Stomach (tissue), 9 donors: ENCODE data around the gene SGMS1. TPM values are rescaled to one million over a fixed set of nuclear protein-coding genes. Genes with fewer than 3 reads are reported as not detected.
A peak's percentile ranks its signal among the peaks of the same experiment; 100 is the strongest.

ENCODE experiments used
- DNase-seq, 2 donors: peaks; one replicate each; pipeline versions ENCODE4 v3.0.0 to v3.0.0-alpha.2; 2013 to 2019
- H3K27ac ChIP-seq, 5 donors: fragments of 200-600 bp in 4 of 5; sonication (generic) in 4 of 5; one replicate each; pipeline ENCODE4 v1.5.1; 2013 to 2019; ENCODE audit warnings: mild to moderate bottlenecking in 1 of 5, moderate library complexity in 1 of 5
- H3K27me3 ChIP-seq, 3 donors: fragments of 200-600 bp; sonication (generic); one replicate each; pipeline ENCODE4 v1.5.1; 2017 to 2019; ENCODE audit warnings: mixed run types in 1 of 3
- H3K36me3 ChIP-seq, 4 donors: fragments of 200-600 bp; sonication (generic); 1 replicate in 3 of 4; 2 replicates in 1 of 4; pipeline ENCODE4 v1.5.1; 2016 to 2019
- H3K4me1 ChIP-seq, 4 donors: fragments of 200-600 bp; sonication (generic); one replicate each; pipeline ENCODE4 v1.5.1; 2016 to 2019
- H3K4me3 ChIP-seq, 4 donors: fragments of 200-600 bp; sonication (generic) in 3 of 4; one replicate each; pipeline ENCODE4 v1.5.1; 2016 to 2019; ENCODE audit warnings: mild to moderate bottlenecking in 1 of 4
- H3K9me3 ChIP-seq, 4 donors: fragments of 200-600 bp; sonication (generic); one replicate each; pipeline ENCODE4 v1.5.1; 2016 to 2019
- EP300 ChIP-seq: sonication (generic); formaldehyde crosslinking; IDR thresholded peaks from one replicate; pipeline ENCODE4 v1.6.1; 2017; ENCODE audit warnings: antibody characterized with exemption
- POLR2A ChIP-seq, 4 donors: fragments of 450-650 bp; IDR thresholded peaks; one replicate each; pipeline ENCODE4 v1.6.1; 2016; ENCODE audit warnings: antibody characterized with exemption in 4 of 4, control low read depth in 2 of 4, mild to moderate bottlenecking in 1 of 4, moderate library complexity in 1 of 4
- POLR2AphosphoS5 ChIP-seq, 3 donors: sonication (generic); formaldehyde crosslinking; IDR thresholded peaks; one replicate each; pipeline ENCODE4 v1.6.1; 2016; ENCODE audit warnings: antibody characterized with exemption in 3 of 3
- WGBS, 5 donors: extraction: QIAGEN DNeasy Blood & Tissue Kit in 3 of 5; methylation state at CpG; one replicate each; pipeline versions ENCODE4 v1.1.5 to v1.1.7; 2013 to 2018; 5-methylcytosine and 5-hydroxymethylcytosine counted together
- intact Hi-C: fragments of 100-400 bp; cut with DNase I; formaldehyde crosslinking; loops from one replicate; pipeline ENCODE4 v1.15.1; 2023; ENCODE audit warnings: low total_unique reads
- polyA plus RNA-seq, 3 donors: library from polyadenylated mRNA; stranded (reverse); fragments of 200-250 nt; gene quantifications; one replicate each; pipeline ENCODE4 v1.2.3, GENCODE V29; 2013
- total RNA-seq, 5 donors: library from RNA; depleted of rRNA; stranded (reverse); fragments of >200 nt; gene quantifications; one replicate each; pipeline versions ENCODE4 v1.1.0 to v1.2.3, GENCODE V29; 2014 to 2016
- TF ChIP-seq, protein P1 (sequence below), 7 experiments: fragments of 450-650 bp in 4 of 7; fragments of 200-600 bp in 3 of 7; sonication (generic) in 3 of 7; IDR thresholded peaks; one replicate each; pipeline ENCODE4 v1.5.1; 2016 to 2019; ENCODE audit warnings: antibody characterized with exemption in 7 of 7, control low read depth in 2 of 7, mild to moderate bottlenecking in 1 of 7
- donor health status: healthy with polysubstance abuse.
- donor health status: Bipolar disorder and iron deficiency.
- donor health status: healthy.

SGMS1 gene
- total and polyA plus RNA-seq, 8 donors, result 6.2 to 229 (median 49.6) TPM

DNA sequence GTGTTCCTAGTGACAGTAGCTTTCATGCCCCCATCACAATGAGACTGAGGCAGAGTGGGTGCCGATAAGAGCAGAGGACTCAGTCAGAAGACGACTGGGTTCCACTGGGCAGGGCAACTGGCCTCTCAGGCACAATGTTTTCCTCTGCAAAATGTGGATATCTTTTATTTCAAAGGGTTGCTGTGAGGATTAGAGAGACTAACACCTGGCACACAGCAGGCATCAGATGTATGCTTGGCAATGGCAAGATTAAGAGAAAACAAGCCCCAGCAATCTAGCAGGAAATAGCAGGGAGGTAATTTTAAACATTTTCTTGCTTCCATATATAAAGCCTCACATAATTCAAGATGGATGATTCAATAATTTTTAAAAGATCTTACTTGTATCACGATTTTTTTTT lies 28.0 kb downstream of the SGMS1 start:
- Histone ChIP-seq H3K4me1 (peaks cover 10 to 50% (median 29%) of the 10 kb centered on the region in 4 donors), H3K9me3 (no peaks in the 10 kb centered on the region), H3K27ac (peak overlapping the region in 1 of 5 donors; percentile 54), H3K27me3 (no peaks in the 10 kb centered on the region), H3K4me3 (no peak overlapping the region), H3K36me3 (no peaks in the 10 kb centered on the region)
- intact Hi-C loops, result no loop called here
- DNase-seq, result no peak
- TF ChIP-seq, protein P1, sequence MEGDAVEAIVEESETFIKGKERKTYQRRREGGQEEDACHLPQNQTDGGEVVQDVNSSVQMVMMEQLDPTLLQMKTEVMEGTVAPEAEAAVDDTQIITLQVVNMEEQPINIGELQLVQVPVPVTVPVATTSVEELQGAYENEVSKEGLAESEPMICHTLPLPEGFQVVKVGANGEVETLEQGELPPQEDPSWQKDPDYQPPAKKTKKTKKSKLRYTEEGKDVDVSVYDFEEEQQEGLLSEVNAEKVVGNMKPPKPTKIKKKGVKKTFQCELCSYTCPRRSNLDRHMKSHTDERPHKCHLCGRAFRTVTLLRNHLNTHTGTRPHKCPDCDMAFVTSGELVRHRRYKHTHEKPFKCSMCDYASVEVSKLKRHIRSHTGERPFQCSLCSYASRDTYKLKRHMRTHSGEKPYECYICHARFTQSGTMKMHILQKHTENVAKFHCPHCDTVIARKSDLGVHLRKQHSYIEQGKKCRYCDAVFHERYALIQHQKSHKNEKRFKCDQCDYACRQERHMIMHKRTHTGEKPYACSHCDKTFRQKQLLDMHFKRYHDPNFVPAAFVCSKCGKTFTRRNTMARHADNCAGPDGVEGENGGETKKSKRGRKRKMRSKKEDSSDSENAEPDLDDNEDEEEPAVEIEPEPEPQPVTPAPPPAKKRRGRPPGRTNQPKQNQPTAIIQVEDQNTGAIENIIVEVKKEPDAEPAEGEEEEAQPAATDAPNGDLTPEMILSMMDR (IDR thresholded peaks at IDR 0.05), result no peak
- TF ChIP-seq POLR2AphosphoS5 (IDR thresholded peaks at IDR 0.05) (no peak), POLR2A (IDR thresholded peaks at IDR 0.05) (no peak), EP300 (no peak)
- 75 to 84% (median 77%) methylated on average over 3 of the region's 3 CpGs for WGBS, 5 donors

- peaks cover 0 to 14% (median 12%) of the 10 kb centered on the region in 4 donors for H3K36me3 ChIP-seq
- intact Hi-C loops, result no loop called here
- TF ChIP-seq POLR2A (IDR thresholded peaks at IDR 0.05), result no peak
- no peak for TF ChIP-seq POLR2AphosphoS5 (IDR thresholded peaks at IDR 0.05)
- TF ChIP-seq EP300, result no peak
- TF ChIP-seq, protein P1 (IDR thresholded peaks at IDR 0.05), result no peak
- no peaks in the 10 kb centered on the region for H3K27me3 ChIP-seq
- no peak overlapping the region for H3K27ac ChIP-seq
- WGBS, 5 donors, result 74 to 83% (median 79%) methylated on average over 6 of the region's 6 CpGs
- no peaks in the 10 kb centered on the region for H3K9me3 ChIP-seq
- no peak for DNase-seq
- H3K4me1 ChIP-seq, result peaks cover 10 to 35% (median 23%) of the 10 kb centered on the region in 4 donors
- H3K4me3 ChIP-seq, result no peak overlapping the region
Observed at GRCh38 chr10:50593523-50594376, 30.0 kb downstream of the SGMS1 start.

GRCh38 chr10:50592961-50593418 lies 30.8 kb downstream of the SGMS1 start:
- no peak overlapping the region for H3K4me3 ChIP-seq
- intact Hi-C loops, result no loop called here
- no peaks in the 10 kb centered on the region for H3K27me3 ChIP-seq
- no peaks in the 10 kb centered on the region for H3K9me3 ChIP-seq
- H3K36me3 ChIP-seq, result peaks cover 0 to 21% (median 20%) of the 10 kb centered on the region in 4 donors
- DNase-seq, result no peak
- WGBS, 5 donors, result 89 to 97% (median 93%) methylated on average over 7 of the region's 7 CpGs
- no peak overlapping the region for H3K27ac ChIP-seq
- TF ChIP-seq POLR2A (IDR thresholded peaks at IDR 0.05) (no peak), EP300 (no peak), POLR2AphosphoS5 (IDR thresholded peaks at IDR 0.05) (no peak)
- TF ChIP-seq, protein P1 (IDR thresholded peaks at IDR 0.05), result no peak
- peaks cover 10 to 35% (median 22%) of the 10 kb centered on the region in 4 donors for H3K4me1 ChIP-seq

DNA sequence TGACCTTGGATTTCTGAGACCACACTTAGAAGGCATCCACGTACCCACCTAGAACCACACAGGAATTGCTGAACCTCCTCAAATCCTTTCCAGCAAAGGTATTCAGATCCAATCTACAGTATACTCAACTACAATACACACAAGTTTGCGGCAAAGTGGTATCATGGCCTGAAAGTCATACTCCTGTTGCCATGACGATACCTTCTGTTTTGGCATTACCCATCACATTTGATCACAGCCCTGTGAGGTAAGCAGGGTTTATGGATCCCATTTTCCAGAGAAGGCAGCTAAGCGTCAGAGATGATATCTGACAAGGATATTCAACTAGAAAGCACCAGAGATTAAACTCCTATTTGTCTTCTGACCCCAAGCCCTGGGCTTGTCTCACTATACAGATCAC lies 32.8 kb downstream of the SGMS1 start:
- intact Hi-C loops, result no loop called here
- 95 to 98% (median 96%) methylated on average over 4 of the region's 4 CpGs for WGBS, 5 donors

More for the DNA sequence above, 32.8 kb downstream of the SGMS1 start:
- no peaks in the 10 kb centered on the region for H3K27me3 ChIP-seq
- DNase-seq, result no peak
- no peaks in the 10 kb centered on the region for H3K9me3 ChIP-seq
- no peak overlapping the region for H3K4me3 ChIP-seq
- peaks cover 0 to 20% (median 11%) of the 10 kb centered on the region in 4 donors for H3K4me1 ChIP-seq
- TF ChIP-seq, protein P1 (IDR thresholded peaks at IDR 0.05), result no peak
- TF ChIP-seq POLR2AphosphoS5 (IDR thresholded peaks at IDR 0.05) (no peak), EP300 (no peak), POLR2A (IDR thresholded peaks at IDR 0.05) (no peak)
- peaks cover 0 to 33% (median 27%) of the 10 kb centered on the region in 4 donors for H3K36me3 ChIP-seq
- no peak overlapping the region for H3K27ac ChIP-seq
